Measurements from ENCODE around the gene CKAP5.

CKAP5 gene

DNA sequence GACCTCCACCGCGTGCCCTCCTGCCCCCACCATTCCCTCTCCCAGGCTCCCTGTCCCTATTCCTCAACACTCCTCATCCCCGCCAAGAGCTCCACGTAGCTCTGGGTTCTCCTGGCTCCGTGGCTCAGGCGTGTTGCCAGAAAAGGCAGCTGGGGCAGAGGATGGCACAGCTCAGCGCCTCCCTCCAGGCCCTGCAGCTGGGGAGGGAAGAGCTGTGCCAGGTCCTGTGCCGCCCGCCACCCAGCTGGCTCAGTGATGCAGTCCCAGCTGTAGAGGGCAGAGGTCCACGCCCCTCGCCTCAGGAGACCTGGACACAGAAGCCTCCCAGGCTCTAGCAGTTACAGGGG lies 149.9 kb downstream of the CKAP5 start:
- no peak for DNase-seq

DNA sequence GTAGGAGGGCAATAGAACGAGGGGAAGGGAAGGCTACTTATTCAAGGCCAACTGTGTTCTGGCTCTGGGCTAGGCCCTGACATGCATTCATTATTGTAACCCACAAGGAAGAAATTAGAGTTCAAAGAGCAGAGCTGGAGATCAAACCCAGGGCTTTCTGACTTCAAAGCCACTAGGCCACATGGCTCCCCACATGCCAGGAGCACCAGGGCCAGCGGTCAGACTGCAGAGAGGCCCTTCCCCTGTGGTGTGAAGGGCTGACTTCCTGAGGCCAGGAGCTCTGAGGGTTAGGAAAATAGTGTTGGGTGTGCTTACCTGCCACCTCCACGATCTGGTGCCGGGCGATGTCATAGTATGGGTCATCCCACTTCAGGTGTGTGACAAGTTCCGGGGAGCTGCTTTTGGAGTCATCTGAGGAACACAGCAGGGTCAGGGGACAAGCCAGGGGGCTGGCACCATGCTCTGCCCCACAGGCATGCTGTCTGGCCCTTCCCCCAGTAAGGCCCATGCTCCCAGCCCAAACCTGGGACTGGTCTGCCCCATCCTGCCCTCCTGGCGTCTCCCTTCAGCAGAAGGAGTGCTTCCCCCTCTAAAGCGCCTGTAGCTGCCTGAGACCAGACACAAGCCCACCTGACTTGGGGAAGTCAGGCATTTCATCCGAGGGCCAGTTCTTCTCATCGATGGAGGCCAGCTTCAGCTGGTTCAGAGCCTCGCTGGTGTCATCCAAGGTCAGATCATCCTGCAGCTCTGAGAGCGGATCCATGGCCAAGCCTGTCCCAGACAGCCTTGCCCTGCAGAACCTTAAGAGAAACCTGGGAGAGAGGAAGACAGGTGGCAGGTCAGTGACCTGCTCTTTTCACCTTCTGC lies 150.5 kb downstream of the CKAP5 start:
- DNase-seq: no peak

DNA sequence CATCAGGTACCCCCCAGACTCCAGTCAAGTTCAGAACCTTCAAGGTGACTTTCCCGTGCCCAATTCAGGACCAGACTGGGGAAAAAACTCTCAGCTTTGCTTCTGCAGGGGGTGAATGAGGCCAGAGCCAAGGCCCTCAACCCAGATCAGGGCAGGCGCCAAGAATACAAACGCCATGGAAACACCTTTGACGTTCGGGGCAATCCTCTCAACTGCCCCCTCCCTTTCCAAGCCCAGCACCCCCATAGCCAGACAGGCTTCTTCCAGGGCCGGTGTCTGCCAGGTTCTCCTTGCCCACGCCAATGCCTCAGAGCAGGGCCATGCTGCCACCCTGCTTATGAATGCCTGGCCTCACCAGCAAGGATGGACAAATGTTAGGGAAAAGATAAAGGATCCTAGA lies 151.5 kb downstream of the CKAP5 start:
- DNase-seq: no peak

DNA sequence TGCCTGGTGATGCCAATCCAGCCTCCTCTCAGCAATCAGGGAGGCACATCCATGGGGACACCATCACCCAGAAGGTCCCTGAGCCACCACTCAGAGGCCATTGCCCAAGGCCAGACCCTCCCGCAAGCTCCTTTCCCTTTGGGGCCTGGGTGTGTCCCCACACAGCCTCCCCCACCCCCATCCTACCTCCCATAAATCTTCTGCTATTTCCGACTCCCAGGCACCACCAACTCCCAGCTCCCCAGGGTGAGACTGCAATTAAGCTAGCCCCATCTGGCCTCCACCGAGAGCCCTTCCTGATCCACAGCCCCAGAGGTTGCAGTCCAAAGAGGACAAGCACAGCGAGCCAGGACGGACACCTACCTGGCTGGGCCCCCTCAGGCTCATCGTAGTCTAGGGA lies 152.0 kb downstream of the CKAP5 start:
- no peak for DNase-seq

DNA sequence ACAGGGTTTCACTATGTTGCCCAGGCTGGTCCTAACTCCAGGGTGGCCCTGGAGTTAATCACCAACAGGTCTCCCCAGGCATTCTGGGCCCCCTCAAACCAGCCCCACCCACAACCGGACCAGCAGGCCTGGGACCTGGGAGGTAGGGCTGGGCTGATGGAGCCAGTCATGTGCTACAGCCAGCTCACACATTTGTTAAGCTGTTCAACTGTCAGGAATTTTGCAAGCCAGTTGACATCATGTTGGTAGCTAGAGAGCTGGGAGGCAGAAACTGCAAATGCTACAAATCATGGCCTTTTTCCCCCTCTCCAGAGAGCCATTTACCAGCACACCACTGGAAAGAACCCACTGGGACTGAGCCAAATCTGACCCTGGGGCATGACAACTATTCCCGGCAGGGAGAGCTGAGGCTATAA lies 152.5 kb downstream of the CKAP5 start:
- DNase-seq: no peak
